ENCODE results near the gene PRKX.

DNA sequence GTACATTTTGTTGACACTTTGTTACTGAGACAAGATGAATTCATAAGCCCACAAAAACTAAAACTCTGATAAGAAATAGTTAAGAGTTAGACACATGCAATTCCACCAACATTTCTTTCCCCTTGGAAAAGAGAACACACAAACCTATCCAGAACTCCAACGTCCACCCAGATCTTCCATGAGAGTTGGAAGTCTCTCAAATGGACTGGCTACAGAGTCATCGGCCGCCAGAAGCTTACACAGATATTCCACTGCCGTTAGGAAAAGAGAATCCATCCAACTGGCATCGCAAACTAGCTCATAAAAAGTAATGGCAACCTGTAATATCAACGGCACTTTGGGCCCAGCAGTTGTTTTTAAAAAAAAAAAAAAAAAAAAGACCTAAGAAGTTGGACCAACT lies 114.7 kb downstream of the PRKX start:
- TF ChIP-seq, protein P1, sequence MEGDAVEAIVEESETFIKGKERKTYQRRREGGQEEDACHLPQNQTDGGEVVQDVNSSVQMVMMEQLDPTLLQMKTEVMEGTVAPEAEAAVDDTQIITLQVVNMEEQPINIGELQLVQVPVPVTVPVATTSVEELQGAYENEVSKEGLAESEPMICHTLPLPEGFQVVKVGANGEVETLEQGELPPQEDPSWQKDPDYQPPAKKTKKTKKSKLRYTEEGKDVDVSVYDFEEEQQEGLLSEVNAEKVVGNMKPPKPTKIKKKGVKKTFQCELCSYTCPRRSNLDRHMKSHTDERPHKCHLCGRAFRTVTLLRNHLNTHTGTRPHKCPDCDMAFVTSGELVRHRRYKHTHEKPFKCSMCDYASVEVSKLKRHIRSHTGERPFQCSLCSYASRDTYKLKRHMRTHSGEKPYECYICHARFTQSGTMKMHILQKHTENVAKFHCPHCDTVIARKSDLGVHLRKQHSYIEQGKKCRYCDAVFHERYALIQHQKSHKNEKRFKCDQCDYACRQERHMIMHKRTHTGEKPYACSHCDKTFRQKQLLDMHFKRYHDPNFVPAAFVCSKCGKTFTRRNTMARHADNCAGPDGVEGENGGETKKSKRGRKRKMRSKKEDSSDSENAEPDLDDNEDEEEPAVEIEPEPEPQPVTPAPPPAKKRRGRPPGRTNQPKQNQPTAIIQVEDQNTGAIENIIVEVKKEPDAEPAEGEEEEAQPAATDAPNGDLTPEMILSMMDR (conservative IDR thresholded peaks at IDR 0.05), result no peak
- no peak for TF ChIP-seq ZFX (IDR thresholded peaks at IDR 0.05)

All from C4-2B (cell line).